Measurements from ENCODE around the gene FAM186B. TPM values are rescaled to one million over a fixed set of nuclear protein-coding genes. Genes with fewer than 3 reads are reported as not detected.

FAM186B gene
- total and polyA plus RNA-seq, 2 of the 13 experiments (the other 11 are each of a cell fraction or from before 2014, with no cell fraction given), result 0.07 to 0.20 TPM

DNA sequence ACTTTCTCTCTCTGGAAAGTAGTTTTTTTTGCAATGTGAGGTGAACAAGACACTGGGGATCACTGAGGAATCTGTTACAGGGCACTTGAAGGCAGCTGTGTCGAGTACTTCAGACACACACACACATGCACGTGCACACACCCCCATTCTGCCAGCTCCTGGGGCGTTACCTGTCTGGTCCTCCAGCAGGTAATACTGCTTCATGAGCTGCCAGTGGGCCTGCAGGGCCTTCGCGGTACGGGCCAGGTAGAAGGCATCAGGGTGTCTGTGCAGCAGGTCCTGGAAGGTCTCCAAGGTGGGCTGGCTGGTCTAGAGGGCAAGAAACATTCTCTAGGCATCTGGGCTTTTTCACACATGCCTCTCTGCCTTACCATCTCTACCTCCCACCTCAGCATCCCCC, 42.6 kb downstream of the FAM186B start:
- ChIA-PET CTCF (ENCODE audit: low intra/inter-chr PET ratio, low total read pairs) (no interaction called here), POLR2A (interaction anchor here (1.5 kb wide), 1 partner anchor 12 kb away, joined by 3 read pairs; no protein-coding TSS in a partner anchor)
- Histone ChIP-seq H3K4me2 (ENCODE audit: low read depth, low read length) (no peak overlapping the region), H3K79me2 (ENCODE audit: insufficient read depth, low read length) (peaks cover 17% of the 10 kb centered on the region), H2AFZ (ENCODE audit: low read length) (no peak overlapping the region), H3K4me1 (ENCODE audit: insufficient read depth, low read length) (peaks cover 10% of the 10 kb centered on the region), H3K4me3 (replicated peaks in 1 of 3; ENCODE audit: insufficient read depth in 1 of 3, low read depth in 2 of 3, low read length in 3 of 3) (no peak overlapping the region), H3K27ac (ENCODE audit: extremely low read length, insufficient read depth, low read length) (no peak overlapping the region), H3K27me3 (ENCODE audit: control insufficient read depth in 1 of 2, insufficient read depth in 2 of 2, low read length in 2 of 2) (no peaks in the 10 kb centered on the region; a peak in 1 of 5 replicates), H4K20me1 (ENCODE audit: insufficient read depth, low read length) (no peaks in the 10 kb centered on the region), H3K36me3 (replicated peaks in 1 of 2; ENCODE audit: control insufficient read depth in 1 of 2, insufficient read depth in 2 of 2, low read length in 2 of 2) (peaks cover 33 to 77% of the 10 kb centered on the region in 2 experiments), H3K9ac (ENCODE audit: insufficient read depth, low read depth, low read length) (no peak overlapping the region), H3K9me3 (ENCODE audit: low read length) (no peaks in the 10 kb centered on the region)
- TF ChIP-seq ZNF337 (CRISPR knock-in tag; IDR thresholded peaks at IDR 0.05; ENCODE audit: borderline replicate concordance, low read depth) (no peak), NPAS2 (CRISPR knock-in tag; IDR thresholded peaks at IDR 0.05; ENCODE audit: borderline replicate concordance) (no peak), MAZ (IDR thresholded peaks at IDR 0.05; ENCODE audit: borderline replicate concordance, low read depth, low read length) (no peak), MAZ (CRISPR knock-in tag; IDR thresholded peaks at IDR 0.05; ENCODE audit: low read depth) (no peak), MAFG (CRISPR knock-in tag; IDR thresholded peaks at IDR 0.05) (no peak), JARID2 (CRISPR knock-in tag; IDR thresholded peaks at IDR 0.05; ENCODE audit: insufficient replicate concordance) (no peak)
- TF ChIP-seq, protein P1, sequence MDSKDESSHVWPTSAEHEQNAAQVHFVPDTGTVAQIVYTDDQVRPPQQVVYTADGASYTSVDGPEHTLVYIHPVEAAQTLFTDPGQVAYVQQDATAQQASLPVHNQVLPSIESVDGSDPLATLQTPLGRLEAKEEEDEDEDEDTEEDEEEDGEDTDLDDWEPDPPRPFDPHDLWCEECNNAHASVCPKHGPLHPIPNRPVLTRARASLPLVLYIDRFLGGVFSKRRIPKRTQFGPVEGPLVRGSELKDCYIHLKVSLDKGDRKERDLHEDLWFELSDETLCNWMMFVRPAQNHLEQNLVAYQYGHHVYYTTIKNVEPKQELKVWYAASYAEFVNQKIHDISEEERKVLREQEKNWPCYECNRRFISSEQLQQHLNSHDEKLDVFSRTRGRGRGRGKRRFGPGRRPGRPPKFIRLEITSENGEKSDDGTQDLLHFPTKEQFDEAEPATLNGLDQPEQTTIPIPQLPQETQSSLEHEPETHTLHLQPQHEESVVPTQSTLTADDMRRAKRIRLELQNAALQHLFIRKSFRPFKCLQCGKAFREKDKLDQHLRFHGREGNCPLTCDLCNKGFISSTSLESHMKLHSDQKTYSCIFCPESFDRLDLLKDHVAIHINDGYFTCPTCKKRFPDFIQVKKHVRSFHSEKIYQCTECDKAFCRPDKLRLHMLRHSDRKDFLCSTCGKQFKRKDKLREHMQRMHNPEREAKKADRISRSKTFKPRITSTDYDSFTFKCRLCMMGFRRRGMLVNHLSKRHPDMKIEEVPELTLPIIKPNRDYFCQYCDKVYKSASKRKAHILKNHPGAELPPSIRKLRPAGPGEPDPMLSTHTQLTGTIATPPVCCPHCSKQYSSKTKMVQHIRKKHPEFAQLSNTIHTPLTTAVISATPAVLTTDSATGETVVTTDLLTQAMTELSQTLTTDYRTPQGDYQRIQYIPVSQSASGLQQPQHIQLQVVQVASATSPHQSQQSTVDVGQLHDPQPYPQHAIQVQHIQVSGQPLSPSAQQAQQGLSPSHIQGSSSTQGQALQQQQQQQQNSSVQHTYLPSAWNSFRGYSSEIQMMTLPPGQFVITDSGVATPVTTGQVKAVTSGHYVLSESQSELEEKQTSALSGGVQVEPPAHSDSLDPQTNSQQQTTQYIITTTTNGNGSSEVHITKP (CRISPR knock-in tag; IDR thresholded peaks at IDR 0.05; ENCODE audit: low read depth), result no peak
- 100% methylated on average over 2 of the region's 6 CpGs for WGBS (ENCODE audit: low lambda C conversion rate)
- DNase-seq (ENCODE audit: low spot score) (no peak), ATAC-seq (no peak), FAIRE-seq (no peak)
- intact Hi-C loops (cut with micrococcal nuclease; ENCODE audit: unreplicated experiment), result no loop called here
- no TSS peak for BruUV-seq (replicated peaks)
- in situ Hi-C loops (cut with HindIII; ENCODE audit: extremely low pct_ligation_motif_present, low pct_unique_long_range_greater_than_20kb), result no loop called here
